K562 (cell line): ENCODE results near the gene GABRA5. TPM values are rescaled to one million over a fixed set of nuclear protein-coding genes. Genes with fewer than 3 reads are reported as not detected.

Source experiments
- ATAC-seq: fragments of 200-7000 bp; cut with Tn5 transposase; 3 replicates; pipeline ENCODE4 v1.9.1; 2020; ENCODE audit warnings: moderate library complexity
- BruUV-seq: library from RNA; stranded (reverse); fragments of 400-500 nt; replicated peaks from 2 replicates; lab custom pipeline; 2021; lab: Mats Ljungman, UMichigan
- CTCF ChIA-PET: fragments of 300-600 bp; formaldehyde crosslinking; extraction: SDS; loops from one replicate; lab custom pipeline; 2021; ENCODE audit warnings: low intra/inter-chr PET ratio; lab: Yijun Ruan, JAX
- POLR2A ChIA-PET: fragments of 300-600, 350-650 bp; sonication (Branson Sonifier 250); formaldehyde crosslinking; extraction: SDS; loops from one replicate; lab custom pipeline; 2021; ENCODE audit warnings: antibody characterized with exemption, inconsistent platforms; lab: Yijun Ruan, JAX
- DNase-seq, 4 experiments: peaks; one replicate each; pipeline versions ENCODE4 v3.0.0 to v3.0.0-alpha.2; 2011 to 2018; ENCODE audit warnings: low spot score in 3 of 4, mixed read lengths in 3 of 4; ENCODE audit errors: extremely low read depth in 1 of 4
- FAIRE-seq: peaks from 2 replicates; lab custom pipeline; 2011; peaks lifted over from hg19 to GRCh38; lab: Jason Lieb, UNC
- H2AFZ ChIP-seq: 2 replicates; pipeline ENCODE4 v1.6.0; 2011; ENCODE audit warnings: low read depth, low read length, control low read depth, inconsistent platforms
- H3K27ac ChIP-seq: fragments of 200-600 bp; 3 replicates; pipeline ENCODE4 v1.8.0; 2011; ENCODE audit warnings: low read depth, mild to moderate bottlenecking, control low read depth, inconsistent platforms, low read length, moderate library complexity, mixed read lengths; ENCODE audit errors: extremely low read depth
- H3K27me3 ChIP-seq, 2 experiments: fragments of 300-600 bp in 1 of 2; 2 replicates in 1 of 2; 3 replicates in 1 of 2; pipeline versions ENCODE4 v1.6.0 to v1.8.0; 2011; ENCODE audit warnings: inconsistent platforms in 2 of 2, low read length in 2 of 2, mild to moderate bottlenecking in 1 of 2, mixed read lengths in 1 of 2, moderate library complexity in 1 of 2; ENCODE audit not compliant: control insufficient read depth in 2 of 2, insufficient read depth in 2 of 2
- H3K36me3 ChIP-seq: fragments of 300-600 bp; 3 replicates; pipeline ENCODE4 v1.8.0; 2011; ENCODE audit warnings: mild to moderate bottlenecking, low read length, inconsistent platforms; ENCODE audit not compliant: control insufficient read depth, insufficient read depth
- H3K4me1 ChIP-seq, 2 experiments: fragments of 200-600 bp in 1 of 2; replicated peaks in 1 of 2; 2 replicates in 1 of 2; 3 replicates in 1 of 2; pipeline versions ENCODE4 v1.5.1 to v1.8.0; 2011; ENCODE audit warnings: inconsistent platforms in 2 of 2, low read length in 2 of 2, mild to moderate bottlenecking in 1 of 2, mixed read lengths in 1 of 2, moderate library complexity in 1 of 2; ENCODE audit not compliant: control insufficient read depth in 2 of 2, insufficient read depth in 2 of 2
- H3K4me2 ChIP-seq: 2 replicates; pipeline ENCODE4 v1.6.1; 2011; ENCODE audit warnings: low read length, control low read depth, inconsistent platforms, mixed read lengths; ENCODE audit not compliant: insufficient read depth
- H3K4me3 ChIP-seq: fragments of 200-600 bp; sonication (generic), shearing (Covaris generic); 2 replicates; pipeline ENCODE4 v1.5.1; 2016; ENCODE audit warnings: control low read depth, inconsistent platforms
- H3K79me2 ChIP-seq: fragments of 200-600 bp; 3 replicates; pipeline ENCODE4 v1.8.0; 2011; ENCODE audit warnings: low read length, inconsistent platforms; ENCODE audit not compliant: control insufficient read depth, insufficient read depth
- H3K9ac ChIP-seq, 2 experiments: 2 replicates each; pipeline versions ENCODE4 v1.6.0 to v1.6.1; 2011; ENCODE audit warnings: low read depth in 2 of 2, low read length in 2 of 2, control low read depth in 1 of 2, inconsistent platforms in 1 of 2, mild to moderate bottlenecking in 1 of 2, mixed read lengths in 1 of 2; ENCODE audit not compliant: insufficient read depth in 1 of 2
- H3K9me1 ChIP-seq: one replicate; pipeline ENCODE4 v1.6.0; 2011; ENCODE audit warnings: inconsistent platforms, mild to moderate bottlenecking, low read length, moderate library complexity; ENCODE audit not compliant: control insufficient read depth, insufficient read depth
- H3K9me3 ChIP-seq: replicated peaks from 2 replicates; pipeline ENCODE4 v1.5.1; 2011; ENCODE audit warnings: low read depth, low read length, inconsistent platforms; ENCODE audit not compliant: control insufficient read depth, insufficient read depth
- H4K20me1 ChIP-seq: replicated peaks from 2 replicates; pipeline ENCODE4 v1.6.1; 2011; ENCODE audit warnings: low read length, inconsistent platforms, mixed read lengths; ENCODE audit not compliant: control insufficient read depth, insufficient read depth
- ADNP ChIP-seq: fragments of 200-800 bp; sonication (Bioruptor generic); IDR thresholded peaks from 2 replicates; pipeline ENCODE4 v1.6.1; 2016; ENCODE audit warnings: missing genetic modification characterization, missing compliant biosample characterization
- CBX1 ChIP-seq: sonication (generic); IDR thresholded peaks from 2 replicates; pipeline ENCODE4 v1.6.1; 2016; ENCODE audit warnings: antibody characterized with exemption, low read depth, mild to moderate bottlenecking
- EHMT2 ChIP-seq: fragments of 450-650 bp; IDR thresholded peaks from 2 replicates; pipeline ENCODE4 v1.6.1; 2018; ENCODE audit warnings: antibody characterized with exemption
- GTF2E2 ChIP-seq: fragments of 200-800 bp; sonication (Bioruptor generic); IDR thresholded peaks from 2 replicates; pipeline ENCODE4 v1.6.1; 2016; ENCODE audit warnings: missing genetic modification characterization, missing compliant biosample characterization
- NUFIP1 ChIP-seq: fragments of 450-650 bp; IDR thresholded peaks from 2 replicates; pipeline ENCODE4 v1.6.1; 2018; ENCODE audit not compliant: partially characterized antibody
- PCBP2 ChIP-seq: fragments of 200-400 bp; formaldehyde crosslinking; IDR thresholded peaks from 2 replicates; pipeline ENCODE4 v1.6.1; 2018; ENCODE audit warnings: low read length, low read depth, mild to moderate bottlenecking, moderate library complexity; ENCODE audit not compliant: poor library complexity, severe bottlenecking
- POLR2B ChIP-seq: fragments of 450-650 bp; IDR thresholded peaks from 2 replicates; pipeline ENCODE4 v1.6.1; 2018; ENCODE audit warnings: low read depth; ENCODE audit not compliant: partially characterized antibody
- SAP30 ChIP-seq: fragments of 200-600 bp; sonication (generic); IDR thresholded peaks from 2 replicates; pipeline ENCODE4 v1.6.1; 2012; ENCODE audit warnings: borderline replicate concordance, low read depth, mild to moderate bottlenecking, moderate library complexity, low read length, control low read depth, inconsistent platforms; ENCODE audit not compliant: insufficient read depth, poor library complexity, severe bottlenecking
- SIRT6 ChIP-seq: IDR thresholded peaks from one replicate; pipeline ENCODE4 v1.6.1; 2012; ENCODE audit warnings: low read depth, mild to moderate bottlenecking, control low read depth, inconsistent platforms, low read length, moderate library complexity
- SMAD3 ChIP-seq: fragments of 450-650 bp; formaldehyde crosslinking; conservative IDR thresholded peaks from 2 replicates; pipeline ENCODE4 v1.4.0; 2020; ENCODE audit warnings: mild to moderate bottlenecking
- SRSF3 ChIP-seq: fragments of 200-400 bp; formaldehyde crosslinking; IDR thresholded peaks from 2 replicates; pipeline ENCODE4 v1.6.1; 2016; ENCODE audit warnings: mild to moderate bottlenecking, low read length, moderate library complexity; ENCODE audit not compliant: insufficient read depth
- YY1 ChIP-seq, 3 experiments: IDR thresholded peaks; 2 replicates each; pipeline ENCODE4 v1.6.1; 2011; ENCODE audit warnings: low read length in 2 of 3, mild to moderate bottlenecking in 2 of 3, moderate library complexity in 2 of 3, borderline replicate concordance in 1 of 3, control low read depth in 1 of 3, low read depth in 1 of 3; ENCODE audit not compliant: insufficient read depth in 3 of 3, insufficient replicate concordance in 2 of 3, control insufficient read depth in 1 of 3, insufficient read length in 1 of 3; ENCODE audit errors: extremely low read depth in 1 of 3
- ZNF445 ChIP-seq: fragments of 250-450 bp; sonication (Bioruptor Pico); IDR thresholded peaks from 2 replicates; pipeline ENCODE4 v1.4.0; 2020; ENCODE audit warnings: low read depth, mild to moderate bottlenecking, moderate library complexity
- WGBS: fragments of 100-300 bp; shearing (Covaris generic); methylation state at CpG from one replicate; pipeline ENCODE4 v1.1.6; 2016; ENCODE audit warnings: low coverage, mixed read lengths; ENCODE audit not compliant: insufficient coverage; ENCODE audit errors: missing lambda C conversion rate; 5-methylcytosine and 5-hydroxymethylcytosine counted together
- in situ Hi-C: fragments of 300-500 bp; cut with MboI; formaldehyde crosslinking; loops from 4 replicates; pipeline ENCODE4 v1.15.0; 2018; ENCODE audit warnings: inconsistent platforms, mixed read lengths
- intact Hi-C: fragments of 100-400 bp; cut with micrococcal nuclease; formaldehyde crosslinking; loops from 2 replicates; pipeline ENCODE4 v1.14.2; 2022
- polyA plus RNA-seq, 8 experiments: library from polyadenylated mRNA; depleted of rRNA in 4 of 8; stranded (reverse) in 5 of 8; unstranded in 3 of 8; fragments of >200 nt; fragmentation: Nextera tagmentation in 2 of 8; fragmentation: Illumina TruSeq in 1 of 8; extraction: Ambion mirVana in 2 of 8; extraction: Trizol in 1 of 8; gene quantifications; 2 replicates each; pipeline versions ENCODE4 v1.2.1 to v1.2.3, GENCODE V29; 2011 to 2014; ENCODE audit warnings: inconsistent platforms in 1 of 8, missing spikeins in 1 of 8
- total RNA-seq, 7 experiments: library from RNA; depleted of rRNA in 6 of 7; stranded (reverse); fragments of >200 nt in 6 of 7; fragmentation: Illumina TruSeq in 2 of 7; extraction: Trizol in 2 of 7; gene quantifications; 2 replicates each; pipeline versions ENCODE4 v1.2.1 to v1.2.3, GENCODE V29; 2011 to 2021; ENCODE audit warnings: low replicate concordance in 1 of 7
- TF ChIP-seq, protein P1 (sequence below): sonication (generic); formaldehyde crosslinking; IDR thresholded peaks from 2 replicates; pipeline ENCODE4 v1.8.0; 2023; ENCODE audit warnings: mild to moderate bottlenecking, missing genetic modification reagents
- TF ChIP-seq, protein P2 (sequence below), 3 experiments: IDR thresholded peaks in 2 of 3; conservative IDR thresholded peaks in 1 of 3; 2 replicates each; pipeline ENCODE4 v1.5.1; 2011 to 2012; ENCODE audit warnings: low read length in 3 of 3, mild to moderate bottlenecking in 3 of 3, control low read depth in 2 of 3, improper control_type of control experiment in 1 of 3, inconsistent platforms in 1 of 3, low read depth in 1 of 3, mixed read lengths in 1 of 3, moderate library complexity in 1 of 3; ENCODE audit not compliant: insufficient read depth in 2 of 3

GABRA5 gene
- total and polyA plus RNA-seq, 9 of the 15 experiments (the other 6 are each of a cell fraction or from before 2014, with no cell fraction given) = not detected

- WGBS = 1% methylated on average over 8 of the region's 8 CpGs
- ChIA-PET POLR2A (no interaction called here), CTCF (no interaction called here)
- intact Hi-C loops = no loop called here
- Histone ChIP-seq H3K9me1 (no peaks in the 10 kb centered on the region), H3K9ac (no peak overlapping the region), H3K4me1 (no peaks in the 10 kb centered on the region), H3K27me3 (peaks cover 0 to 13% of the 10 kb centered on the region in 2 experiments; a peak in 2 of 5 replicates), H3K79me2 (no peaks in the 10 kb centered on the region), H2AFZ (no peak overlapping the region), H3K27ac (no peak overlapping the region), H3K4me2 (no peak overlapping the region), H3K36me3 (no peaks in the 10 kb centered on the region), H3K9me3 (no peaks in the 10 kb centered on the region), H3K4me3 (no peak overlapping the region), H4K20me1 (no peaks in the 10 kb centered on the region; the same call in 1 of the 2 replicates)
- in situ Hi-C loops = loop anchor here (25.0 kb wide), 1 partner anchor 1162 kb away; no protein-coding TSS in a partner anchor
- ATAC-seq (no peak), DNase-seq (no peak), FAIRE-seq (no peak)
- BruUV-seq = no TSS peak
- TF ChIP-seq YY1 (IDR thresholded peaks at IDR 0.05; ENCODE audit: borderline replicate concordance in 1 of 3, control insufficient read depth in 1 of 3, extremely low read depth in 1 of 3, insufficient read depth in 3 of 3, insufficient read length in 1 of 3, insufficient replicate concordance in 2 of 3, low read depth in 1 of 3, low read length in 2 of 3) (no peak), SAP30 (no peak), ADNP (tag) (no peak), SIRT6 (no peak), SMAD3 (CRISPR knock-in tag) (no peak), NUFIP1 (no peak), PCBP2 (no peak), ZNF445 (CRISPR knock-in tag) (no peak), SRSF3 (no peak), EHMT2 (no peak), POLR2B (no peak), GTF2E2 (tag) (no peak), CBX1 (no peak)
- TF ChIP-seq, protein P1, sequence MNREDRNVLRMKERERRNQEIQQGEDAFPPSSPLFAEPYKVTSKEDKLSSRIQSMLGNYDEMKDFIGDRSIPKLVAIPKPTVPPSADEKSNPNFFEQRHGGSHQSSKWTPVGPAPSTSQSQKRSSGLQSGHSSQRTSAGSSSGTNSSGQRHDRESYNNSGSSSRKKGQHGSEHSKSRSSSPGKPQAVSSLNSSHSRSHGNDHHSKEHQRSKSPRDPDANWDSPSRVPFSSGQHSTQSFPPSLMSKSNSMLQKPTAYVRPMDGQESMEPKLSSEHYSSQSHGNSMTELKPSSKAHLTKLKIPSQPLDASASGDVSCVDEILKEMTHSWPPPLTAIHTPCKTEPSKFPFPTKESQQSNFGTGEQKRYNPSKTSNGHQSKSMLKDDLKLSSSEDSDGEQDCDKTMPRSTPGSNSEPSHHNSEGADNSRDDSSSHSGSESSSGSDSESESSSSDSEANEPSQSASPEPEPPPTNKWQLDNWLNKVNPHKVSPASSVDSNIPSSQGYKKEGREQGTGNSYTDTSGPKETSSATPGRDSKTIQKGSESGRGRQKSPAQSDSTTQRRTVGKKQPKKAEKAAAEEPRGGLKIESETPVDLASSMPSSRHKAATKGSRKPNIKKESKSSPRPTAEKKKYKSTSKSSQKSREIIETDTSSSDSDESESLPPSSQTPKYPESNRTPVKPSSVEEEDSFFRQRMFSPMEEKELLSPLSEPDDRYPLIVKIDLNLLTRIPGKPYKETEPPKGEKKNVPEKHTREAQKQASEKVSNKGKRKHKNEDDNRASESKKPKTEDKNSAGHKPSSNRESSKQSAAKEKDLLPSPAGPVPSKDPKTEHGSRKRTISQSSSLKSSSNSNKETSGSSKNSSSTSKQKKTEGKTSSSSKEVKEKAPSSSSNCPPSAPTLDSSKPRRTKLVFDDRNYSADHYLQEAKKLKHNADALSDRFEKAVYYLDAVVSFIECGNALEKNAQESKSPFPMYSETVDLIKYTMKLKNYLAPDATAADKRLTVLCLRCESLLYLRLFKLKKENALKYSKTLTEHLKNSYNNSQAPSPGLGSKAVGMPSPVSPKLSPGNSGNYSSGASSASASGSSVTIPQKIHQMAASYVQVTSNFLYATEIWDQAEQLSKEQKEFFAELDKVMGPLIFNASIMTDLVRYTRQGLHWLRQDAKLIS = no peak
- TF ChIP-seq, protein P2, sequence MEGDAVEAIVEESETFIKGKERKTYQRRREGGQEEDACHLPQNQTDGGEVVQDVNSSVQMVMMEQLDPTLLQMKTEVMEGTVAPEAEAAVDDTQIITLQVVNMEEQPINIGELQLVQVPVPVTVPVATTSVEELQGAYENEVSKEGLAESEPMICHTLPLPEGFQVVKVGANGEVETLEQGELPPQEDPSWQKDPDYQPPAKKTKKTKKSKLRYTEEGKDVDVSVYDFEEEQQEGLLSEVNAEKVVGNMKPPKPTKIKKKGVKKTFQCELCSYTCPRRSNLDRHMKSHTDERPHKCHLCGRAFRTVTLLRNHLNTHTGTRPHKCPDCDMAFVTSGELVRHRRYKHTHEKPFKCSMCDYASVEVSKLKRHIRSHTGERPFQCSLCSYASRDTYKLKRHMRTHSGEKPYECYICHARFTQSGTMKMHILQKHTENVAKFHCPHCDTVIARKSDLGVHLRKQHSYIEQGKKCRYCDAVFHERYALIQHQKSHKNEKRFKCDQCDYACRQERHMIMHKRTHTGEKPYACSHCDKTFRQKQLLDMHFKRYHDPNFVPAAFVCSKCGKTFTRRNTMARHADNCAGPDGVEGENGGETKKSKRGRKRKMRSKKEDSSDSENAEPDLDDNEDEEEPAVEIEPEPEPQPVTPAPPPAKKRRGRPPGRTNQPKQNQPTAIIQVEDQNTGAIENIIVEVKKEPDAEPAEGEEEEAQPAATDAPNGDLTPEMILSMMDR (IDR thresholded peaks at IDR 0.05 in 2 of 3, conservative IDR thresholded peaks at IDR 0.05 in 1 of 3; ENCODE audit: insufficient read depth in 2 of 3, low read depth in 1 of 3, low read length in 3 of 3) = no peak
Observed at GRCh38 chr15:26875476-26875850, 8.6 kb downstream of the GABRA5 start.
